COLO829 (cell line): ENCODE measurements around the gene MINDY4.

ENCODE experiments used
- DNase-seq: peaks from one replicate; pipeline ENCODE4 v3.0.0; 2012; ENCODE audit warnings: low spot score

Gene MINDY4

GRCh38 chr7:30836991-30837390 is 65.8 kb downstream of the MINDY4 start:
- DNase-seq, result no peak

- no peak for DNase-seq
Observed at GRCh38 chr7:30837581-30837980, 66.4 kb downstream of the MINDY4 start.

GRCh38 chr7:30838008-30838407 is 66.8 kb downstream of the MINDY4 start:
- no peak for DNase-seq

DNA sequence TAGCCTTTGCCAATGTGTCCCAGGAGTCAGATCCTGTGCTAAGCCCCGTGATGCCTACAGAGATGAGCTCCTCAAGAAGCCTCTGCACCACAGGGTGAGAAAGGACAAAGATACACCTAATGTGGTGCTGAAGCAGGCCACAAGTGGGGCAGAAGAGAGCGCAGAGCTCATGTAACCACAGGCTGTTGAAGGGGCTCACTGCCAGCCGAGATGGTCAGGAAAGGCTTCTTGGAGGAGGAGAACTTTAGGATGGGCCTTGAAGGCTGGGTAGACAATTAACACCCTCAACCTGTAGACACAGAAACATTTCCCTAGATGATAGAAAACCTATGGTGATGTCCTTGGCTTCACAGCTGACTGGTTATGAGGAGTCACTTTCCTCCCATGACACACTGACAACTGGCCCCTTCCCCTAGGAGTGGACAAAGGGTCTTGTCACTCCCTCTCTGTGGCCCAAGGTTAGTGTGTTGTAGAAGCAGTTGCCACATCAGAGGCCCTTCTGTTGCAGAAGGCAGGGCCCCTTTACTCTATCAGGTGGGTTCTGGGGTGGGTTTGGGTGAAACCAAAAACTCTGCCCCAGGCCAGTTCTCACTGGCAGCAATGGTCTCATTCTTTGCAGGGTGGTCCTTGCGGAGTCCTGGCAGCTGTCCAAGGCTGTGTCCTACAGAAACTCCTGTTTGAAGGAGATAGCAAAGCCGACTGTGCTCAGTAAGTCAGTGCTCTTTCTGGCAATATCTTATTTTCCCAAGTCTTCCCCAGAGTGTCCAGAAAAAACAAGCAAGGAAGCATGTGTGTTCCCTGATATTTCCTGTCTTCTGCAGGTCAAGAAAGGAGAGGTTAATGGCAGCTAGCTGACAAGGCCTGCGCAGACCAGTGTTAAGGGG is 69.2 kb downstream of the MINDY4 start:
- no peak for DNase-seq

DNA sequence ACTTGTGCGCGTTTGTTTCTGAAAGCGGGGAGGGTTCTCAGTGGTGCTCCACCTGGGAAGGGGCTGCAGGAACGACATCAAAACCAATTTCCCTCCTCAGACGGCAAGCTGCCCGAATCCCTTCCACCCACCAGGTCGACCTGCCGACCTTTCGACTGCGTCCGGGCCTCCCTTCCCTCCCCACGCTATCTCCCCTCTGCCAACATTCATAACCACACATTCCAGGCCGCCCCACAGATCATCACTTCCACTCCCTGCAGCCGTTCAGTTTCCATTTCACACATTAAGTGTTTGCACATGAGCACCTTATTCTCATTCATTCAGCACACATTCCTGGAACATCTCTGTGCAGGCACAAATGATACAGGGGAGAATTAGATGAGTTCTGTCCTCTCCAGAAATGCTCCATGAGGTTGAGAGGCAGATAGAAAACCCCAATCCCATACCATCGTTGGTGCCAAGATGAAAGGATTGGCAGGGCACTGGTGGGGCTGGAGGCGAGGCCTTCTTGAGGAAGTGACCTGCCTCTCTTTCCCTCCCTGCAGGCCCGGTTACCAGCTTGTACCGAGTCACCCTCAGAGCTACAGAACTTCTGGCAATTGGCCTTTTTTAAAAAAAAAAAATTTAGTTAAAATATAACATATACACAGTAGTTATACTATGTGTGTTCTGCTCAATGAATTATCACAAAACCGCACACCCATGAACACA is 70.0 kb downstream of the MINDY4 start:
- no peak for DNase-seq

- DNase-seq, result no peak
Observed at GRCh38 chr7:30841801-30842541, 70.8 kb downstream of the MINDY4 start.

- DNase-seq, result no peak
Observed at GRCh38 chr7:30842542-30843451, 71.6 kb downstream of the MINDY4 start.

GRCh38 chr7:30843741-30844482 is 72.7 kb downstream of the MINDY4 start:
- no peak for DNase-seq

GRCh38 chr7:30844483-30844874 is 73.3 kb downstream of the MINDY4 start:
- DNase-seq, result no peak

DNA sequence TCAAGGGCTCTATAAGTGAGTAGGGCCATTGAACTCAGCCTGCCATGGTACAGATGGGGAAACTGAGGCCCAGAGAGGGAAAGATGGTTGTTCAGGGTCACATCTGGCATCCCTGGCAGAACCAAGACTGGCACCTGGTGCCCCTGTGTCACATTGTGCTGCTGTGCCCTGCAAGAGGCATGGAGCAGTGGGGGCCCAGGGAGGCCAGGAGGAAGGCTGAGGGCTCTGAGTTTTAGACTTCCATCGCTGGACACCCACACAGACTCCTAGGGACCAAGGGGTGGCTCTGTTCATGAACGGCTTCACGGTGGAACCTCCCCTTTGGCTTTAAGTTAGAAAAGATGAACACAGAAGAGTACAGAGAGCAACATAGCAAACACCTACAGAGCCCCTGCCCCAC is 73.7 kb downstream of the MINDY4 start:
- DNase-seq, result no peak

GRCh38 chr7:30845426-30846135 is 74.4 kb downstream of the MINDY4 start:
- DNase-seq, result no peak

DNA sequence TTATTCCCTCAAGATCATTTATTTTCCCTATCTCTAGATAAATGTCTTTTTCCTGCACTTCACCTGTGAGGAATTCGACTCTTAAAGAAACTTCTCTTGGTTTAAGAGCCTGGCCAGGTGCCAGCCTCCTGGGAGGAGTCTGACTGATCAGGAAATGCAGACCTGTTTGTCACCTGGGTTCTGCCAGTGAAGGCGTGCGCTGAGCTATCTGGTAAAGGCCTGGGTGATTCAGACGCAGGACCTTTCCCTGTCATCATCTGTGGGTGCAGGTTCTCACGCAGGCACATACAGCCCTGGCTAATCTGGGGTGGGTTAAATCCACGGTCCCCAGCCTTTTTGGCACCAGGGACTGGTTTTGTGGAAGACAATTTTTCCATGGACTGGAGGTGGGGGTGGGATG is 75.2 kb downstream of the MINDY4 start:
- DNase-seq, result no peak

DNA sequence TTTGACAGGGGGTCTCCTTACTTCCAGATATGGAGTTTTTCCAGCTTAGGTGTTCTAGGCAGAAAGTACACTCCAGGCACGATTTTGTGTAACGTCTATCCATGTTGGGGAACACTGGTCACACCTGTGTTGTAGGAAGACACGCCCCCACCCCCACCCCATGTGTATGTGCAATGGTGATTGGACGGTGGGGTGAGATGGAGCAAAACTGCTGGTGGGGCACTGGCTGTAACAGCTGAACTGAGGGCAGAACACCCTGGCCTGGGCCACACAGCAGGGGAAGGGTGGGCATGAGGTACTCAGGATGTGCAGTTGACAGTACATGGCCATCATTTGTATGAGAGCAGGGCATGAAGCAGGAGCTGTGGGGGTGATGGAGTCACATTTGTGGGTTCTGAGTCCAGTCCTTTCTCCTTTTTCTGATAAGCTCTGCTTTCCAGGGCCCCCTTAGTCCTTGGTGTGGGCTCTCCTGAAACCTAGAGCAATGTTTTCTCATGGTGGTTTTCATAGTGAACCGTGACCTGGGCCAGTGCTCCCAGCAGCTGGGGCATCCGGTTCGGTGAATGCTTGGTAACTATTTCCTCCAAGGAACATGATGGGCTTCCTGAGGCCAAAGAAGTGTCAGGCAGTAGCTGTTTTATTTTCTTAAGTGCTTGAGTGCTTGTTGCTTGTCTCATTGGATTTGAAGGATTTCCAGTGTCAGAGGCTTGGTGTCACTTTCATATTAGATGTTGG is 77.1 kb downstream of the MINDY4 start:
- no peak for DNase-seq

- DNase-seq, result no peak
Observed at GRCh38 chr7:30849565-30849964, 78.3 kb downstream of the MINDY4 start.

DNA sequence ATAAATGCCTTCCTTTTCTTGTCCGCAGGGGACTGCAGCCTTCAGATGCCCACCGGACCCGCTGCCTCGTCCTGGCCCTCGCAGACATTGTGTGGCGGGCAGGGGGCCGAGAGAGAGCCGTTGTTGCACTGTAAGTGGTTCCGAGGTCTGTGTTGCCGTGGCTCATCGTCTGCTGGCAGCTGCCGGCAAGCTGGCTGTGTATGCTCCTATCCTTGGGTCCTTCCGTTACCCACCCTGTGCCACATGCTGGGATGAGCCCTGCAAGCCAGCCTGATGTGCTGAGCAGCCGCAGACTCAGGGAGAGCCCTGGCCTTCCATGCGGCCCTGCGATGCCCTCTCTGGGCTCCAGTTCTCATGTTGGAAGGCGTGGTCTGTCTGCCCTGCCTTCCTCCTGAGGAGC is 79.2 kb downstream of the MINDY4 start:
- no peak for DNase-seq

DNA sequence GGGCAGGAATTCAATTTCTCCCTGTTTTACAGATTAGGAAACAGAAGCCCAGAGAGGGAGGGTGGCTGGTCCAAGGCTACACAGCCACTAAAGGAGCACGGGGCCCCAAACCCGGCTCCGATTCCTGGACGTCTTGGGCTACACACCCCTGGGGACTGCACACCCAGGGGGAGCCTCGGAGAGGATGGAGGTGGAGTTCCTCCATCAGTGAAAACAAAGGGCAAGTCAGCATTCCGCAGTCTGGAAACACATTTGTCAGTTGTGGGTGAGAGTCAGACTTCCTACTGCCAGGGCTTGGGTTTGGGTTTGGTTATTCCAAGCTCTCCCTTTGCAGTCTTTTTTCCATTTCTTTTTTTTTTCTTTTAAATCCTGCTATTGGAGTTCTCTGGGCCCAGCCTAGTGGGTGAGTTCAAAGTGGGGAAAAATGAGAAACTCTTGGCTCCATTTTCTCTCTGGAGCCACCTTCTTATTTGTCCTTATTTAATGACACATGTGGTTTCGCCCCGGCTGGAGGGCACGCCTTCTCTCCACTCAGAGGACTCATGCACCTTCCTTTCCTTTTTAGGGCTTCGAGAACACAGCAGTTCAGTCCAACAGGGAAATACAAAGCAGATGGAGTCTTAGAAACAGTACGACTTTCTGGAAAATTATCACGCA is 80.6 kb downstream of the MINDY4 start:
- no peak for DNase-seq

DNA sequence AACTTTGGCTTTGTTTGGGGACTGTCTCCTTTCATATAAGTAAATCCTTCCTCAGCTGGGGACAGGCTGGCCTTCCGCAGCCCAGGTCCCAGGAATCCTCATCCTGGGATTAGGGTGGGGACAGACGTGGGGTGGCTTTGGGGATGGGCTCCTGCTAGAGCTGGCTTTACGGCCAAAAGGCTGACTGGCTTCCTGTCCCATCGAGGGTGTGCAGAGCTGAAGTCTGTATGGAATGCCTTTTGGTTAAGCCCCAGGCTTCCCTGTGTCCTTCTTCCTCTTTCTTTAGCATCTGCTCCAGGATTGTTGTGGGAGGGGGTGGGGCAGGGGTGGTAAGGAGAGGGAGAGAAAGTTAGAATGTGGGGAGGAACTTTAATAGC is 81.1 kb downstream of the MINDY4 start:
- no peak for DNase-seq

- no peak for DNase-seq
Observed at GRCh38 chr7:30852744-30853288, 81.6 kb downstream of the MINDY4 start.

GRCh38 chr7:30853576-30853975 is 82.4 kb downstream of the MINDY4 start:
- no peak for DNase-seq
